Measurements from ENCODE around the gene C2CD4C. TPM values are rescaled to one million over a fixed set of nuclear protein-coding genes. Genes with fewer than 3 reads are reported as not detected.

C2CD4C gene
- total RNA-seq, 1 experiment from 2014 or later, result 9.8 TPM

- TF ChIP-seq, protein P1, sequence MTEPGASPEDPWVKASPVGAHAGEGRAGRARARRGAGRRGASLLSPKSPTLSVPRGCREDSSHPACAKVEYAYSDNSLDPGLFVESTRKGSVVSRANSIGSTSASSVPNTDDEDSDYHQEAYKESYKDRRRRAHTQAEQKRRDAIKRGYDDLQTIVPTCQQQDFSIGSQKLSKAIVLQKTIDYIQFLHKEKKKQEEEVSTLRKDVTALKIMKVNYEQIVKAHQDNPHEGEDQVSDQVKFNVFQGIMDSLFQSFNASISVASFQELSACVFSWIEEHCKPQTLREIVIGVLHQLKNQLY (CRISPR knock-in tag; IDR thresholded peaks at IDR 0.05), result no peak
- TF ChIP-seq FOXJ3 (CRISPR knock-in tag; IDR thresholded peaks at IDR 0.05; ENCODE audit: borderline replicate concordance), result no peak
- no peak for TF ChIP-seq GTF2I (CRISPR knock-in tag; conservative IDR thresholded peaks at IDR 0.05)
- TF ChIP-seq ZNF425 (CRISPR knock-in tag; conservative IDR thresholded peaks at IDR 0.05), result no peak
Measured at GRCh38 chr19:457636-458035, 48.7 kb upstream of the C2CD4C start (continued).

DNA sequence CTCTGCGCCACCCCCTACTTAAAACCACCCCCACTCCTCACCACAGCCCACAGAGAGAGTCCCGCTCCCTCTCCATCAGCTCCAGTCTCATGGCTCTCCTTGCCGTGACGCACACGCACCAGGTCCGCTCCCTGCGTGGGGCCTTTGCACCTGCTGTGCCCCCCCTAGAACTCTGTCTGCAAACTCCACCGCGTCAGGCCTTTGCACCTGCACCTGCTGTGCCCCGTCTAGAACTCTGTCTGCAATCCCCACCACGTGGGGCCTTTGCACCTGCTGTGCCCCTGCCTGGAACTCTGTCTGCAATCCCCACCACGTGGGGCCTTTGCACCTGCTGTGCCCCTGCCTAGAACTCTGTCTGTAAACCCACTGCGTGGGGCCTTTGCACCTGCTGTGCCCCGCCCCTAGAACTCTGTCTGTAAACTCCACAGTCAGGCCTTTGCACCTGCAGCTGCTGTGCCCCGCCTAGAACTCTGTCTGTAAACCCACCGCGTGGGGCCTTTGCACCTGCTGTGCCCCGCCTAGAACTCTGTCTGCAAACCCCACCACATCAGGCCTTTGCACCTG, 47.7 kb upstream of the C2CD4C start:
- peaks cover 16% of the 10 kb centered on the region for H3K27me3 Mint-ChIP-seq (ENCODE audit: low read depth)
- POLR2A ChIA-PET, result no interaction called here
- peaks cover 3% of the 10 kb centered on the region; the same call in 1 of the 2 replicates for H3K36me3 Mint-ChIP-seq
- DNase-seq (ENCODE audit: low spot score) (no peak), ATAC-seq (no peak)
- CTCF ChIA-PET, result interaction anchor here (0.5 kb wide), 1 partner anchor 634 kb away, joined by 3 read pairs; no protein-coding TSS in a partner anchor
- peak; percentile 38; the same call in 1 of the 2 replicates for TF ChIP-seq ZNF423 (CRISPR knock-in tag; IDR thresholded peaks at IDR 0.05)
- no peak for TF ChIP-seq FOXJ3 (CRISPR knock-in tag; IDR thresholded peaks at IDR 0.05; ENCODE audit: borderline replicate concordance)
- no peak overlapping the region for H3K27ac Mint-ChIP-seq
- no peak overlapping the region for H3K4me3 Mint-ChIP-seq
- peaks cover 6% of the 10 kb centered on the region; the same call in 1 of the 2 replicates for H3K4me1 Mint-ChIP-seq
- H3K9me3 Mint-ChIP-seq, result 0 out of 2 replicates have a peak, but pooled peaks cover 2% of the 10 kb centered on the region

- Mint-ChIP-seq H3K9me3 (peaks cover 9% of the 10 kb centered on the region; the same call in 1 of the 2 replicates), H3K36me3 (peaks cover 8% of the 10 kb centered on the region; the same call in 1 of the 2 replicates), H3K27ac (no peak overlapping the region), H3K27me3 (ENCODE audit: low read depth) (peaks cover 13% of the 10 kb centered on the region), H3K4me1 (peaks cover 6% of the 10 kb centered on the region; the same call in 1 of the 2 replicates), H3K4me3 (no peak overlapping the region)
- CTCF ChIA-PET, result no interaction called here
- POLR2A ChIA-PET, result no interaction called here
- DNase-seq (ENCODE audit: low spot score) (no peak), ATAC-seq (no peak)
- TF ChIP-seq CTCF (IDR thresholded peaks at IDR 0.05), result no peak
- TF ChIP-seq, protein P2, sequence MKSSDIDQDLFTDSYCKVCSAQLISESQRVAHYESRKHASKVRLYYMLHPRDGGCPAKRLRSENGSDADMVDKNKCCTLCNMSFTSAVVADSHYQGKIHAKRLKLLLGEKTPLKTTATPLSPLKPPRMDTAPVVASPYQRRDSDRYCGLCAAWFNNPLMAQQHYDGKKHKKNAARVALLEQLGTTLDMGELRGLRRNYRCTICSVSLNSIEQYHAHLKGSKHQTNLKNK (CRISPR knock-in tag; IDR thresholded peaks at IDR 0.05), result no peak
- no peak for TF ChIP-seq USF2 (CRISPR knock-in tag; IDR thresholded peaks at IDR 0.05)
- TF ChIP-seq RELA (CRISPR knock-in tag; IDR thresholded peaks at IDR 0.05; ENCODE audit: borderline replicate concordance), result no peak
- no peak for TF ChIP-seq SOX15 (CRISPR knock-in tag; IDR thresholded peaks at IDR 0.05)
- no peak for TF ChIP-seq ELF4 (CRISPR knock-in tag; IDR thresholded peaks at IDR 0.05; ENCODE audit: low read depth)
- TF ChIP-seq, protein P3, sequence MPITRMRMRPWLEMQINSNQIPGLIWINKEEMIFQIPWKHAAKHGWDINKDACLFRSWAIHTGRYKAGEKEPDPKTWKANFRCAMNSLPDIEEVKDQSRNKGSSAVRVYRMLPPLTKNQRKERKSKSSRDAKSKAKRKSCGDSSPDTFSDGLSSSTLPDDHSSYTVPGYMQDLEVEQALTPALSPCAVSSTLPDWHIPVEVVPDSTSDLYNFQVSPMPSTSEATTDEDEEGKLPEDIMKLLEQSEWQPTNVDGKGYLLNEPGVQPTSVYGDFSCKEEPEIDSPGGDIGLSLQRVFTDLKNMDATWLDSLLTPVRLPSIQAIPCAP (CRISPR knock-in tag; IDR thresholded peaks at IDR 0.05), result no peak
- TF ChIP-seq NFATC4 (CRISPR knock-in tag; IDR thresholded peaks at IDR 0.05), result no peak
- TF ChIP-seq, protein P4, sequence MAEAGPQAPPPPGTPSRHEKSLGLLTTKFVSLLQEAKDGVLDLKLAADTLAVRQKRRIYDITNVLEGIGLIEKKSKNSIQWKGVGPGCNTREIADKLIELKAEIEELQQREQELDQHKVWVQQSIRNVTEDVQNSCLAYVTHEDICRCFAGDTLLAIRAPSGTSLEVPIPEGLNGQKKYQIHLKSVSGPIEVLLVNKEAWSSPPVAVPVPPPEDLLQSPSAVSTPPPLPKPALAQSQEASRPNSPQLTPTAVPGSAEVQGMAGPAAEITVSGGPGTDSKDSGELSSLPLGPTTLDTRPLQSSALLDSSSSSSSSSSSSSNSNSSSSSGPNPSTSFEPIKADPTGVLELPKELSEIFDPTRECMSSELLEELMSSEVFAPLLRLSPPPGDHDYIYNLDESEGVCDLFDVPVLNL (CRISPR knock-in tag; IDR thresholded peaks at IDR 0.05; ENCODE audit: borderline replicate concordance, low read depth), result no peak
- TF ChIP-seq, protein P5, sequence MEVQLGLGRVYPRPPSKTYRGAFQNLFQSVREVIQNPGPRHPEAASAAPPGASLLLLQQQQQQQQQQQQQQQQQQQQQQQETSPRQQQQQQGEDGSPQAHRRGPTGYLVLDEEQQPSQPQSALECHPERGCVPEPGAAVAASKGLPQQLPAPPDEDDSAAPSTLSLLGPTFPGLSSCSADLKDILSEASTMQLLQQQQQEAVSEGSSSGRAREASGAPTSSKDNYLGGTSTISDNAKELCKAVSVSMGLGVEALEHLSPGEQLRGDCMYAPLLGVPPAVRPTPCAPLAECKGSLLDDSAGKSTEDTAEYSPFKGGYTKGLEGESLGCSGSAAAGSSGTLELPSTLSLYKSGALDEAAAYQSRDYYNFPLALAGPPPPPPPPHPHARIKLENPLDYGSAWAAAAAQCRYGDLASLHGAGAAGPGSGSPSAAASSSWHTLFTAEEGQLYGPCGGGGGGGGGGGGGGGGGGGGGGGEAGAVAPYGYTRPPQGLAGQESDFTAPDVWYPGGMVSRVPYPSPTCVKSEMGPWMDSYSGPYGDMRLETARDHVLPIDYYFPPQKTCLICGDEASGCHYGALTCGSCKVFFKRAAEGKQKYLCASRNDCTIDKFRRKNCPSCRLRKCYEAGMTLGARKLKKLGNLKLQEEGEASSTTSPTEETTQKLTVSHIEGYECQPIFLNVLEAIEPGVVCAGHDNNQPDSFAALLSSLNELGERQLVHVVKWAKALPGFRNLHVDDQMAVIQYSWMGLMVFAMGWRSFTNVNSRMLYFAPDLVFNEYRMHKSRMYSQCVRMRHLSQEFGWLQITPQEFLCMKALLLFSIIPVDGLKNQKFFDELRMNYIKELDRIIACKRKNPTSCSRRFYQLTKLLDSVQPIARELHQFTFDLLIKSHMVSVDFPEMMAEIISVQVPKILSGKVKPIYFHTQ (CRISPR knock-in tag; IDR thresholded peaks at IDR 0.05), result no peak
- no peak for TF ChIP-seq GTF2I (CRISPR knock-in tag; conservative IDR thresholded peaks at IDR 0.05)
- TF ChIP-seq ATF6 (CRISPR knock-in tag; IDR thresholded peaks at IDR 0.05), result no peak
- TF ChIP-seq GABPB1 (CRISPR knock-in tag; IDR thresholded peaks at IDR 0.05), result no peak
- no peak for TF ChIP-seq FOXK1 (CRISPR knock-in tag; IDR thresholded peaks at IDR 0.05)
Measured at GRCh38 chr19:455851-456546, 47.1 kb upstream of the C2CD4C start.

Measured in WTC11 (cell line).